ENCODE results near the gene RPA3. TPM values are rescaled to one million over a fixed set of nuclear protein-coding genes. Genes with fewer than 3 reads are reported as not detected.
A peak's percentile ranks its signal among the peaks of the same experiment; 100 is the strongest.

RPA3 gene
- total and polyA plus RNA-seq, 8 donors, result 6.7 to 44.9 (median 28.7) TPM; not detected in 1

DNA sequence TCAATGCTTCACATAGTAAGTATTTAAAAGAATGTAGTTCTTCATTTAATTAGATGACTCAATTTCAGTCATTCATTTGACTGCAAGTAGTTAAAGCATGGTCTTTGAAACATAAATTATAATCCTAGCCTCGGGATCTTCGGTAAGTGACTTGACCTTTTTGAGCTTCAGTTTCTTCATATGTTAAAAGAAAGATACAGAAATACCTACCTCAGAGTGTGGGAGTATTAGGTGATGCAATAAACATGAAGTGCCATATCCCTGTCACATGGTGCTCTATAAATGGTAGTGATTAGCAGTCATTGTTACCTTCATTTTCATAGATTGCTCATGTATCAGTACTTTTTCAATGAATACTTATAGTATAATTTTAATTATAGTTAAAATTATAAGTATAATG, 109.1 kb downstream of the RPA3 start:
- intact Hi-C loops (cut with DNase I; ENCODE audit: low total_unique reads), result no loop called here
- 86 to 99% (median 92%) methylated on average over 2 of the region's 2 CpGs for WGBS, 5 donors
- no peaks in the 10 kb centered on the region for H3K9me3 ChIP-seq
- H3K4me3 ChIP-seq, result no peak overlapping the region
- H3K27me3 ChIP-seq, result no peaks in the 10 kb centered on the region
- no peak for DNase-seq
- no peaks in the 10 kb centered on the region for H3K4me1 ChIP-seq
- H3K27ac ChIP-seq, result no peak overlapping the region
- H3K36me3 ChIP-seq, result peaks cover 7 to 38% (median 31%) of the 10 kb centered on the region in 4 donors
- TF ChIP-seq CTCF (IDR thresholded peaks at IDR 0.05) (no peak), POLR2A (IDR thresholded peaks at IDR 0.05) (no peak), EP300 (IDR thresholded peaks at IDR 0.05) (no peak), POLR2AphosphoS5 (IDR thresholded peaks at IDR 0.05) (no peak)

- no peak overlapping the region for H3K27ac ChIP-seq
These were observed 111.4 kb downstream of the RPA3 start for GRCh38 chr7:7607010-7607409.

GRCh38 chr7:7596176-7596575, 122.2 kb downstream of the RPA3 start:
- Histone ChIP-seq H3K9me3 (no peaks in the 10 kb centered on the region), H3K4me3 (no peak overlapping the region), H3K36me3 (peaks cover 6 to 65% (median 58%) of the 10 kb centered on the region in 4 donors), H3K4me1 (no peaks in the 10 kb centered on the region), H3K27me3 (no peaks in the 10 kb centered on the region), H3K27ac (no peak overlapping the region)
- intact Hi-C loops (cut with DNase I; ENCODE audit: low total_unique reads), result no loop called here
- WGBS, 5 donors, result 80 to 85% (median 83%) methylated on average over 5 of the region's 5 CpGs
- peak in 1 of 2 donors; percentile 8 for DNase-seq
- TF ChIP-seq CTCF (IDR thresholded peaks at IDR 0.05) (no peak), POLR2A (IDR thresholded peaks at IDR 0.05) (no peak), POLR2AphosphoS5 (IDR thresholded peaks at IDR 0.05) (no peak), EP300 (IDR thresholded peaks at IDR 0.05) (no peak)

More at GRCh38 chr7:7607010-7607409, 111.4 kb downstream of the RPA3 start:
- DNase-seq, result no peak
- intact Hi-C loops (cut with DNase I; ENCODE audit: low total_unique reads), result no loop called here
- no peak for TF ChIP-seq POLR2AphosphoS5 (IDR thresholded peaks at IDR 0.05)
- no peak for TF ChIP-seq POLR2A (IDR thresholded peaks at IDR 0.05)
- no peak for TF ChIP-seq CTCF (IDR thresholded peaks at IDR 0.05)
- no peak for TF ChIP-seq EP300 (IDR thresholded peaks at IDR 0.05)
- Histone ChIP-seq H3K36me3 (peaks cover 7 to 38% (median 31%) of the 10 kb centered on the region in 4 donors), H3K4me1 (no peaks in the 10 kb centered on the region), H3K9me3 (no peaks in the 10 kb centered on the region), H3K4me3 (no peak overlapping the region), H3K27me3 (no peaks in the 10 kb centered on the region)
- WGBS, 5 donors, result 53 to 78% (median 55%) methylated on average over 3 of the region's 3 CpGs

DNA sequence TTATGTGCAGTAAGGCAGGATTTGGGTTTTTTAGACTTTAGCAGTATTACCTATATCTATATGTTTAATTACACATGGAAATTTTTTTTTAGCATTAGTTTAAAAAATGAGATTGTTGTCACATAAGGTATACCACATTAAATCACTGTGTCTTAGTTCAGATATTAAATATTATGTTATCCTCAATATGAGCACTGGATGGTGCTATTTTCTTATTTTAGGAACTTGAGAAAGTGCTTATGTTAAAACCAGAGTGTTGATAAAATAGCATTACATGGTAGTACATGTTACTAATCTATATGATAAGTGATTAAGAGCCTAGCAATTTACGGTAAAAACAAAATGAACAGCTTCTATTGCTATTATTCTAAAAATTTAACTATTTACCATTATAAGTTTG, 123.0 kb downstream of the RPA3 start:
- Histone ChIP-seq H3K4me1 (no peaks in the 10 kb centered on the region), H3K27me3 (no peaks in the 10 kb centered on the region), H3K9me3 (no peaks in the 10 kb centered on the region), H3K36me3 (peaks cover 6 to 70% (median 59%) of the 10 kb centered on the region in 4 donors), H3K4me3 (no peak overlapping the region), H3K27ac (no peak overlapping the region)
- WGBS, 5 donors, result 30 to 71% (median 41%) methylated on average over 1 of the region's 1 CpG
- DNase-seq, result peak in 1 of 2 donors; percentile 49
- intact Hi-C loops (cut with DNase I; ENCODE audit: low total_unique reads), result no loop called here
- TF ChIP-seq EP300 (IDR thresholded peaks at IDR 0.05) (no peak), CTCF (IDR thresholded peaks at IDR 0.05) (peak in 3 of 7 experiments; percentile 25 to 44 (median 36)), POLR2AphosphoS5 (IDR thresholded peaks at IDR 0.05) (no peak), POLR2A (IDR thresholded peaks at IDR 0.05) (no peak)

Other genes with a start within 250 kb of the RPA3 start
- gene COL28A1, start 182.7 kb downstream of the RPA3 start, total RNA-seq, result 10 to 100 TPM in 2 of 5 donors, 1 to 10 TPM in 2, under 1 TPM in 1; 0.58 to 39.7 (median 5.7) TPM
- gene COL28A1, start 182.7 kb downstream of the RPA3 start, polyA plus RNA-seq, result 1 to 10 TPM; 1.7 to 4.0 (median 2.5) TPM
- gene MIOS, start 151.7 kb downstream of the RPA3 start, total RNA-seq, result 10 to 100 TPM; 10.7 to 82.9 (median 62.4) TPM
- gene MIOS, start 151.7 kb downstream of the RPA3 start, polyA plus RNA-seq, result 10 to 100 TPM; 16.3 to 21.8 (median 17.0) TPM
- gene UMAD1, start 77.9 kb downstream of the RPA3 start, total RNA-seq, result 100 to 1,000 TPM in 1 of 5 donors, 10 to 100 TPM in 4; 22.0 to 175 (median 37.9) TPM
- 10 to 100 TPM in 2 of 3 donors, 1 to 10 TPM in 1; 7.8 to 43.4 (median 21.5) TPM for gene UMAD1, start 77.9 kb downstream of the RPA3 start, polyA plus RNA-seq

Measured in stomach (tissue), 9 donors.